Activated CD4-positive, alpha-beta T cell treated with anti-CD3 and anti-CD28 coated beads, Interleukin-2, amount 50 U/mL, for 16 hours (primary cell): ENCODE measurements around the gene RIMS1.

Experiments
- DNase-seq: peaks from one replicate; pipeline ENCODE4 v3.0.0-alpha.2; 2020

RIMS1 gene

DNA sequence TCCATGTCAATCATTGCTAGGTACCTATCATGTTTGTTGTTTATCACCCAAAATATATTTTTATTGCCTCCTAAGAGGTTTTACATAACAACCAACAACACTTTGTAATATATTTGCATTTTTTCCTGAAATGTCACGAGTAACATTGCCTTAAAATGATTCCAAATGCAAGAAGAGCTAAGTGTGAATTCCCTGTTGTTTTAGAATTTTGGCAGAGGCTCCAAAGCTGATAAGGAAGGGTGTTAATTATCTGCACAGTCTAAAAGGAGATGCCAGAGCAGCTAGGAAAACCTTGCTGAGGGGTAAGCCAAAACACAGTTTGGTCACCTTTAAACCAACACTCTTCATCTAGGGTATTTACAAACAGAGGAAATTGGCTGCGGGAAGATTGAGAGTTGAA, 533.6 kb downstream of the RIMS1 start:
- DNase-seq: no peak

DNA sequence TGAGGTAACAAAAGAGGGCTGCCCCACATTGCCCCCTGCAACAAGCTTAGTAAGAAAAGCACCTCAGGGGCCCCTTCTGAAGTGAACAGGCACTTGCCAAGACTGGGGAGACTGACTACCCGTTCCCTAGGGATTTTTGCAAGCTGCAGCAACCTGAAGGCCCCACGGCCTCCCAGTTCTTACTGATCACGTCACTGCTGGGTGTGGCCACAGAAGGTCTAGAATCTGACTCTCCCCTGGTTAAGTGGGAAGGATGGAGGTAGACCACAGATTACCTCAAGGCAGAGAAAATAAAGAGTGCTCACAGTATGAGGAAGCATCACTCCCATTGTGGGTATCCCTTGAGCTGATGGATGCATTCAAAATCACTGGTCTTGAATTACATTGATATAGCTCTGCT, 534.1 kb downstream of the RIMS1 start:
- no peak for DNase-seq

DNA sequence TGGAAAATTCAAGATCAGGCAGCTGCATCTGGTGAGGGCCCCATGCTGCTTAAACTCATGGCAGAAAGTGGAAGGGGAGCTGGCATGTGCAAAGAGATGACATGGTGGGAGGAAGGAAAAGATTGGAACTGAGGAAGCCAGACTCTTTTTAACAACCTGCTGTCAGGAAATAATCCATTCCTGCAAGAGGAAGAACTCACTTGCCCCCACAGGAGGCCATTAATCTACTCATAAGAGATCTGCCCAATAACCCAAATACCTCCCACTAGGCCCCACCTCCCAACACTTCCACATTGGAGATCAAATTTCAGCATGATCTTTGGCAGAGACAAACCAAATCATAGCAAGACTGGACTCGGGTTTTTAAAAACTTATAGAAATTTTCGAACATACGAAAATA, 535.0 kb downstream of the RIMS1 start:
- DNase-seq: no peak

DNA sequence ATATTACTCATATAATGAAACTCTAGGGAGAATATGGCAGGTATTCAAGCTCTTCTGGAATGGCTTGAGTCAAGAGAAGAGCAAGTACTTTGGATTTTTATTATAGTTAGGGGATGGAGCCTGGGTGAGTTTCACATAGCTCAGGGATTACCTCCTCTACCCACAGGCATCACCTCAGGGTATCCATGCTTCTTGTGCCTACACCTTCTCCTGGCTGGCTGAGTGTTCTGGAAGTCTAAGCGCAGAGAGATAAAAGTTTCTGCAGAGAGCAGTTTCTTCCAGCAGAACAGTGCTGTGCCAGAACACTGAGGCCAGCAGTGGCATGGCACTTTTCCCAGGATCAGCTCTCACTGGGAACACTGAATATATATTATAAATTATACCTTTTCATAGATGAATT, 535.8 kb downstream of the RIMS1 start:
- no peak for DNase-seq

DNA sequence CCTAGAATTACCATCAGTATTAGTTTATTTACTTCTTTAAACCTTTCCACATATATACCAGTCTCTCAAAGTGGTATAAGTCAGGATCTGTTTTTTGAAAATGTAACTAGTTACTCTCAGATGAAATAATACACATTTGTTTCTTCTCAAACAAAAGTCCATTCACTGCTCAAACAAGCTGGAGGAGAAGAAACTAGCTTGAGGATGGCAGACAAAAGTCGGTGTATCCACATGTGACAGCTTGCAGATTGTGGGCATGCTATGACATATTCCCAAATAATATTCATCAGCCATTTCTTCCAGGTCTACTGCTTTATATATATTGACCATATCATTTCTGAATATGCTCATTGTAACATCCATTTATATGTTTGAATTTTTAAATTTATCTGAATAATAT, 538.1 kb downstream of the RIMS1 start:
- DNase-seq: no peak

DNA sequence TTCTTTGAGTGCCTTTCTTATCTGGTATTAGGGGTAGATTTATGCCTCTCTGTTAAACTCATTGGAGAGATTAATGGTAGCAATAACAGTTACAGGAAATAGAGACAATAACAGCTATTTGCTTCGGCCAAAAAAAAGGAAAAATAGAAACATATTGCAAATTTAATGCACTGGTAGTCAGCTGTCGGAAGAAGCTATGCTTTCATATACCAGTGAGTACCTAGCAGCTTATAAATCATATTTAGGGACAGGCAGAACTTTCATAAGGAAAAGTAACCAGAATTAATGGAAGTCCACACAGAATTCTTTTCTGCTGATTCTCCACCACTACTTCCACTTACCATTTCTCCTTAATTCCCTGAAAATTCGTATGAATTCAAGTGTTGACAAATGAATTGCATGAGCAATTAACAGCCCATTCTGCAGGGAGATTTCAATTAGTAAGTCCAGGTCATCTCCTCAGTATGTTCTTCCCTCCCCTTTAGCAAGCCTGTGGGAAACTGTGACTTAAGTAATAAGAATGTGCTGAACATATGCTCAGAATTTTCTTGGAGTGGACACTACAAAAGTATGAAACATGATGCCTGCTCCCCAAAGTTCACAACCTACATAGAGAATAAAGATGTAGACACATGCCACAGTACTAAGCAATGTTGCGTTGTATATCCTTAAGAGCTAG, 538.8 kb downstream of the RIMS1 start:
- DNase-seq: no peak

DNA sequence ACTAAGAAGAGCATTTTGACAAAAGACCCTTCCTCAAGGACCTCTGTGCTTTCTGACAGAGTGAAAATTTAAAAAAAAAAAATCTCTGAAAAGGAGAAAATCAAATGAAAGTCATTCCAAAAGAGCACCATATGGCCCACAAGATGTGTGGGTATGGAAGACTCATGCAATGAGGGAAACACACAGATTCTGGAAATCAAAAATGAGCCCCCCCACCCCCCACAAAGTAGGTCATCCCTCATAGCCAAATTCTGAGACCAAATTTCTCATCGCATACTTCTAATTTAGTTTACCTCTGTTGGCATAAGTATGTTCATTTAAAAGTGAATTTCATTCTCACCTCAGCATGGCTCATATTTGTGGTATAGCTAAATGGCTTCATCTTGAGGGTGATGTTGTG, 554.3 kb downstream of the RIMS1 start:
- DNase-seq: no peak

DNA sequence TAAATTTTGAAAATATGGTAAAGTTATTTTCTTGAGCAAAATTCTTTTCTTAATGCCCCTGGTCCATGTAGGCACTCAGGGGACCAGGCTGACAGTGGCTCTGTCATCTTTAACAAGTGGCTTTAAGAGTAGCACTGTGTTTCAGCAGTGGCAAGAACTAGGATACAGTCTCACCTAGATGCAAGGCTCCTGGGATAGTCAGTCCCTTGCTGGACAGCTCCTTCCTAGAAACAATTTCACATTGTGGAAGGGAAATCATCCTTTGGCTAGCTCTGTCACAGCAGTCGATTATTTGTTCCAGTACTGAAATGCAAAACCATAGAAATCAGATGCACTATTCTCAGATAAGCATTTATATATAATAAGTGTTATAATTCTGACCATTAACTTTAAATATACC, 560.1 kb downstream of the RIMS1 start:
- DNase-seq: no peak
